GM19099 (cell line): ENCODE measurements around the gene GNAL.

ENCODE experiments used
- POLR2A ChIP-seq: IDR thresholded peaks from 3 replicates; pipeline ENCODE4 v1.6.1; 2011; ENCODE audit warnings: low read depth; ENCODE audit not compliant: insufficient read length; ENCODE audit errors: extremely low read depth

GNAL gene

DNA sequence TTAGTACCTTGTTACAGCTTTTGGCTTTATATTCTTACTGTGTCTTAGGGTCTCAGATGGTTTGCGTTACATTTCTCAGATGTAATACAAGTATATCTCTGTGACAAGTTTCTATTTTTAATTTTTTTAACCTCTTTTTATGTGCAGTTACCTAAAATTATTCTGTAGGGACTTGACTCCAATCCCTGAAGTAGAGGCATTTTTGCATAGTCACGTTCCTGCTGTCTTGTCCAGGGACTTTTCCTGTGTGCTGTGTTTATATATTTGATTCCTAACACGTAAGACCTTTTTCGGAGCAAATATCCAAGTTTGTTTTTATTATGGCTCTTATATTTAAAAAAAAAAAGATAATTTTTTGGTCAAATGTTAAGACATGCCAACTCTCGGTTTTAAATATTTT is 91.0 kb downstream of the GNAL start:
- no peak for TF ChIP-seq POLR2A

DNA sequence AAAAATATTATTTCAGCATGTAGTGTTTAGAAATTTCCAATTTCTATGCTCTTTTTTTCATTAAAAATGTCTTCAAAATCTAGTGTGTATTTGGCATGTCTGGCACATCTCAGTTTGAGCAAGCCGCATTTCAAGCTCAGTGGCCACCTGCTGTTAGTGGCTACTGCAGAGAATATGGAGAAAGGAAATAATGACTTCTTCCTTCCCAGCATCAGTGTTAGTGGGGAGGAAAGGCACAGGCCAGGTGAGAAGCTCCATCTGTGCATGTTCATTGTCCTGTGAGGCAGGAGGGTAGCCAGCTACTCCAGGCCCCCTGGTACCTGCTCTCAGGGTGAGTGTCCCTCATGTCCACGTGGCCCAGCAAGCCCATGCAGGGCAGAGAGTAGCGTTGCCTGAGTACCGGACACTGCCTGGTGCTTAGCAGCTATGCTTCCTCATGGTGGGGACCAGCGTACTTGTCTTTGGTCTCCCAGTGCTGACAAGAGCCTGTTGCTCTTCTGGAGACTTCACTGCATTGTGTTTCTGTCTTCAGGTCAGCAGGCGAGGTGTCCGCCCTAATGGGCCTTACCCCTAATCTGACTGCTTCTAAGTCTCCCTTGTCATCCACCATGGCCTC is 94.8 kb downstream of the GNAL start:
- no peak for TF ChIP-seq POLR2A

DNA sequence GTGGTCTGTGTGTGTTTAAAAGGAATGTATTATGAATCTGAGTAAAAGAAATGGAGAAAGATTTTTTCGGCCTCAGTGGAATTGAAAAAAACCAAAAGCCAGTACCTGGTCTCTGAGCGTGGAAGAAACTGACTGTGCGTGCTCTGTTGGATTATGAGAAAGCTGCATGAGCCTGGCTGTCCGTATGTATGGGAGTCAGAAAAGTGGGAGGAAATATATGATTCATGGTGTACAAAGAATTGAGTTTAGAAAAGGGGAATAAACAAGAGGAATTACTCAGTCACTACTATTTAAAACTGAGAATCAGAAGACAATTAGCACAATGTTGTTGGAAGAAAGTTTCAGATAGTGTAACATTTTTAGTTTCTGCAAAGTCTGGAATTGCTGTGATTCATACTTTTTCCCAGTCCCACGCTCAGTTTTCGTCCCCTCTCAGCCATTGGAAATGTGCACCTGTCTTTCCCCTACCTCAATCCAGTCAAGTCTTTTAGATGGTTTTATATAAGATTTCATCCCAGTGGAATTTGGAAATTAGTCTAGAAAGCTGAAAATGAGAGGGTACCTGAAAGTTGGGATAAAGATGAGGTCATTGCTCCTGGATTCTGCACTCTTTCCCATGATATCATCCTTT is 95.7 kb downstream of the GNAL start:
- TF ChIP-seq POLR2A: no peak

DNA sequence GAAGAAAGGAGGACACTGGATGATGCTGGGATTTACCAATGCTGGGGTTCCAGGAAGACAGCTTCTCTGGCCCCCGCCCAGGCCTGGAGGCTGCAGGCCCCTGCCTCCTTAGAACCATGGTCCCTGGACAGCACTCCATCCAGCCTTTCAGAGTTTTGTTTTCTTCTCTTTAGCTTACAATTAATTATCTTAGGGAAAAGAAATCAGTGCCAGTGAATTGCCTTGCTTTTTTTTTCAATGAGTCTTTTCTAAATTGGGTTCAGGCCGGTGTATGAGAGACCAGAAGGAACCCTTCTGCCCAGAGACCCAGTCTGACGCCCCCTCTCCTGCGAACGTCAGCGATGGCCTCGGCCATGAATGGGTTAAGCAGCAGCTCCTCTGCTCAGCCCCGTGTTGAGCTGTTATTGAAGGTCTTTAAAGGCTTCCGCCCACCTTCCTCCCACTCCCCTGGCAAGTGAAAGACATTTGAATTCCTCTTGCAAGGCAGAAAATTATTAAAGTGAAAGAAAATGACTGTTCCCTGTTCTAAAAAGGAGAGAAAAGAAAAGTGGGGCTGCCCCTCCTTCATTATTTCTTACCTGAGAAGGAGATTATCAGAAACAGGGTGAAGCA is 96.5 kb downstream of the GNAL start:
- no peak for TF ChIP-seq POLR2A

DNA sequence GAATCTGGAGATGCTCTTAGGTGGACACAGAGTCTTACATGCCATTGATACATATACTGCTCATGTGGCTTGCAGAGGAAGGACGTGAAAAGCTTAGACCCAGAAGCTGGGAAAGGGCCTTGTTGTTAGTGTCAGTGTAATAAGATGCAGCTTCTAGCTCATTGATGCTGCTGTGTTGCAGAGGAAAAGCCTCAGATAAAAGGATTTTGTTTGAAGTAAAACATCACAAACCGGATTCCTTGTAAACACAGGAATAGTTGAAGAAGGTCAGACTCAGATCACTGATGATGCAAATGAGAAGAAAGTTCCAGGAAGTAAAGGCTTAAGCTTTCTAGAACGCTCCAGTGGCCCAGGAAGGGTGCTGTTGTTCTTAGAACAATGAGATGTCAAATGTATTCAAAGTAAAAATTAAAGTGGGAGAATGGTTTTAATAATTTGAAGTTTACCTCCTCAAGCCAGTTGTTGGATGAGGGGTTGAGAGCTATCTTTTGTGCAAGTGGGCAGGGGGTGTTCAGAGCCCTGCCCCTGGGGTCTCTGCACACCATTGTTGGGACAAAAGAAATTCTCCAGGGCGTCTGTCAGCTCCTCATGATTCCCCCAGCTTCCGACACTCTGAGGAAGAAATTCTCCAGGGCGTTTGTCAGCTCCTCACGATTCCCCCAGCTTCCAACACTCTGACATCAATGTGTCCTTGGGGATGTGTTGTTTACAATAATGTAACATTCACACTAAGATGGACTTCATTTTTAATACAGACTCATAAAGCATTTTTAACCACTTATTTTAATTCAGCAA is 100.8 kb downstream of the GNAL start:
- no peak for TF ChIP-seq POLR2A

DNA sequence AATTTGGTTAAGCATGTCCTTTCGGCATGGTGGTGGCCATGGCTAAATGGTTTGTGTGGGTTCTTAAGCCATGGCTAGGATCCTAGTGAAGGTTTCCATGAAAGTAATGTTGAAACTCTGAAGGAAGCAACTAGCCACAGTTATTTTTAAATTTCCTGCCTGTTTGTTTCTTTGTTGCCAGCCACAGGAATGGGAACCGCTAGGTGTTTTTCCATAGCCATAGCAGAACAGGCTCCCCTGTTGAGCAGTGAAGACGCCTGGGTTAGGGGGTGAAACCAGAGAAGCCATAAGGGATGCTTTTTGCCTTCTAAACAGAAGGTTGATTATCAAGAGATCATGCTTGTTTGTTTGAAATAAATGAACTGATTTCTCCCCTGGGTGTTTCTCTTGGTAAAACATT is 102.1 kb downstream of the GNAL start:
- no peak for TF ChIP-seq POLR2A

DNA sequence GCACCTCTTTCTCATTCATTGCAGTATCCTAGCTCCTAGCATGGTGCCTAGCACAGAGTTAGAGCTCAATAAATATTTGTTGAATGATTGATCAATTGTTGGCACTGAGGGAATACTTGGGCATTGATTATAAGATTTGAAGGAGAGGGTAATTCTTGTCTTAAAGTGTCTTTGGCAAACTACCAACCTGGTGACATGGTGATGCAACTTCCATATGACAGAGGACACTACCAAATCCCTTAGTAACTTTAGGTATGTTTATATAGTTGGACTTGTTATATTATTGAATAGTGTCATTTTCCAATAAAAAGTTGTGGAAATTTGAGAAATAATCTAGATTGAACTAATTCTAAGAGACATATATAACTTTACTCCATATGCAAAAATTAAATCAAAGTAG is 103.6 kb downstream of the GNAL start:
- no peak for TF ChIP-seq POLR2A

DNA sequence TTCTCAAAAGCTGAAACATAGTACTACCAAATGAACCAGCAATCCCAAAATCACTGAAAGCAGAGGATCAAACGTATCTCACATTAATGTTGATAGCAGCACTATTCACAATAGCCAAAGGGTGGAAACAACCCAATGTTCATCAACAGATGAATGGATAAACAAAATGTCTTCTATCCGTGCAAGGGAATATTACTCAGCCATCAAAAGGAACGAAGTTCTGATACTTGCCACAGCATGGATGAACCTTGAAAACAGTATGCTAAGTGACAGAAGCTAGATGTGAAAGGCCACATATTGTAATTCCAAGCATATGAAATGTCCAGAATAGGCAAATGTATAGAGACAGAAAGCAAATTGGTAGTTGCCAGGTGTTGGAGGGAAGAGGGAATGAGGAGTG is 105.1 kb downstream of the GNAL start:
- no peak for TF ChIP-seq POLR2A

DNA sequence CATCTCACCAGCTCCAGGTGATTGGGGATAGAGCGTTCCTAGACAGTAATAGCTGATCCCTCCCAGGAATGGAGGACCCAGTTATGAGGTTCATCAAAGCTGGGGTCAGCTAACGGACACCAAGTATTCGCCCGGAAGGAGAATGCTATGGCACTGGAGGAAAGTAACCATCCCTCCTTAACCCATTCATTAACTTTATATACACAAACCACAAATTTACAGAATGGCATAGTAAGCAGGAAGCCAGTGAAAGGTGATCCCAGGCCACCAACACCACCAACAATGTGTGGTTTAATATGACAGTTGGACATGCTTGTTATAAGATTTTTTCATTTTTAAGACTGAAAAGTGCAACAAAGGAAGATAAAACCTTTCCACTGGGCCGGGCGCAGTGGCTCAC is 106.9 kb downstream of the GNAL start:
- TF ChIP-seq POLR2A: no peak

DNA sequence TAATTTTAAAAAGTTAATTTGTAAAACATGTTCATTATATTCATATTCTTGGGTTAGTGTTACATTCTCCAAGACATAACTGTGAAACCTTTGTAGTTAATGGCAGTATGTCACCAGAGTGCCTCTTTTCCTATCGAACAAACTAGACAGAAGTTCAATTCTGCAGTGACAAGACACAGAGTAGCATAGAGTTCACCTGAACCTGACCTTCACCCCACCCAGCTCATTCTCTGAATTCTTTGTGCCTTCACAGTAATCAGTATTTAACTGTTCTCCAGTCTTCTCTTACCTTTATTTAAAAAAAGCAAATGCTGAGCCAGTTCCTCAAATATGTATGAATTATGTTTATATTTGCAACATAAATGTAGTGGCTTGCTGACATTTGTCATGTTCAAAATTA is 109.2 kb downstream of the GNAL start:
- no peak for TF ChIP-seq POLR2A

DNA sequence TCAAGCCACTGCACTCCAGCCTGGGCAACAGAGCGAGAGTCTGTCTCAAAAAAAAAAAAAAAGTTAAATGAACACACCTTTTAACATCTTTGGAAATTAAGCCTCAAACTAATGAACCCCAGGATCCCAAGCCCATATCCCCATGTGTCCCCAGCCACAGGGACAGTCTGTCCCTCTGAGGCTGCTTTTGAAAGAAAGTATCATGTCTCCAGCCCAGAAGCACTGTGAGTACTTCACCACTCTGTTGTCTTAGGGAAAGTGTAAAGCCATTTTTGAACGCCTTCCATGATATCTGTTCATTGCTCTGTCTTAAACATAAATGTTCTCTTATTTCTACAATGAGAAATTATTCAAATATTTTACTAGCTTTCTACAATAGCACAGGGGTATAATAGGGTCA is 110.0 kb downstream of the GNAL start:
- no peak for TF ChIP-seq POLR2A

DNA sequence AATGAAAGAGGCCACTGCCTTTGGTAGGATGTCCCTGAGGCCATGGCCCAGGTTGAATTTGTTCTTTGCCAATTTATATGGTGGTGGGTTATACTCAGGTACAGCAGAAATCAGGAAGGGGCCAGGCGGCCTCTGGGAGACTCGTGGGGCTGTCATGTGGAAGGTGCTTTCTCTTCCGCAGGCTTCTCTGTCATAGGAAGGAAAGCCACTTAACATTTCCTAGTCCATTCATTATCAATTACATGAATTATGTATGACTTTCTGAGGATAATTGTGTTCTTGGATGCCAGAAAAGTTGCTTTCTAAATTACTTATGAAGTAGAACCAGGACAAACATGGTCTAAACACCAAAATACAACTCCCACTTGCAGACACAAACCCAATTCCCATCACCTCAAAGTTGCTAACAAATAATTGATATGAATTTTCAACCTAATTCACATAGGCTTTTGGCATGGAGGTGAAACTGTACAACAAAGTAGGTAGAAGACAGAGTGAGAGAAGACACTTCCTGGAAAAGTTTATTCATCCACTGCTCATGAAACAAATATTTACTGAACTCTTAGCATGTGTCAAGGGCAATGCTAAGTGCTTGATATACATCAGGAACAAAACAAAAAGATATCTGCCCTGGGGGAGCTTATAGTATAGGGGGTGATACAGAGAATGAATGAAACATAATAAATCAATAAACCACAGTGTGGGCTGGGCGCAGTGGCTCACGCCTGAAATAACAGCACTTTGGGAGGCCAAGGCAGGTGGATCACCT is 111.7 kb downstream of the GNAL start:
- TF ChIP-seq POLR2A: no peak

DNA sequence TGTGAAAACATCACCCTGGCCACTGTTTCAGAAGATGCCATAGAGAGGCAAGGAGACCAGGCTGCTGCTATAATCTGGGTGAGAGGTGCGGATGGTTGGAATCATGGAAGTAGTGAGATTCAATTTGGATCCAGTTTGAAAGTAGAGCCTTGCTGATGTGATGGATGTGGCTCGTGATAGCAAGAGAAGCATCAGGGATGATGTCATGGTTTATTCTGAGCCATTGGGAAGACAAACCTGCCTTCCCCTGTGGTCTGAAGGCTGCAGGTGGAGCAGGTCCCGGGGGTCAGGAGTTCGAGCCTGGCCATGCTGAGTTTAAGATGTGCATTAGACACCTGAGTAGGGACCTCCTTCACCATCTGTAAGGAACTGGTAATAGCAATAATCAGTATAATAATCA is 112.5 kb downstream of the GNAL start:
- no peak for TF ChIP-seq POLR2A

DNA sequence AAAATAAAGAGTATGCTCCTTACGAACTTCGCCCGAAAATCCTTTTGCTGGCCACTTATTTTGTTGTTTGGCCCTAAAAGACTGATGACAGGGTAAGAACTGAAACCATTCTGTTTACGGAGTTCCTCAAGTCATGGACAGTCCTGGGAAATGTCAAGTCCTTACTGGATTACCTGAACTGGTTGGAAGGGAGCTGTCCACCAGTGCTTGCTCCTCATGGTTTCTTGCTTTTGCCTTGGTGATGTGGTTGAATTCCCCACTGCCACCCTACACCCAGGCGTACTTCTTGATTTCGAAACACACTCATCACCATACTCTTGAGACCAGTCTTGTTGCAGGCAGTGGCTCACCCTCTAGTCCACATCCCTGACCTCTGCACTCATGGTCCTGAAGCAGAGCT is 113.1 kb downstream of the GNAL start:
- no peak for TF ChIP-seq POLR2A

DNA sequence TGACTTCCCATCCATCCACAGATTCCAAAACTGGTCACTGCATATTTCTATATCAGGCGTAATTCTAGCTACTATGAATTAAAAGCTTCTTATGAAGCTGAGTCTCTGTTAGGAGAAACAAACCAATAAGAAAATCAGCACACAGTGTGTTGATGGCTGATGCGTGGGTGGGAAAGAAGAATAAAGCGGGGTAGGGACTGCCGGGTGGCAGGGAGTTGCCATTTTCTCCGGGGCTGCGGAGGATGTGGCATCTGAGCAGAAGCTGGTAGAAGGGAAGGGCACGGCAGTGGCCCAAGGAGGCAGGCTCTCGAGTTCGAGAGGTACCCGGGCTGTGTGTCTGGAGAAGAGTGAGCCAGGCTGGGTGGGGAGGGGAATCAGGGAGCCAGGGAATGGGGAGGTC is 113.5 kb downstream of the GNAL start:
- no peak for TF ChIP-seq POLR2A
